Measurements from ENCODE around the gene CYP2D6. TPM values are rescaled to one million over a fixed set of nuclear protein-coding genes. Genes with fewer than 3 reads are reported as not detected.
A peak's percentile ranks its signal among the peaks of the same experiment; 100 is the strongest.

The CYP2D6 gene
- total RNA-seq, 1 donor from 2014 or later: 0.91 TPM

GRCh38 chr22:42078469-42079318 is 51.9 kb downstream of the CYP2D6 start:
- Histone ChIP-seq H2AFZ (ENCODE audit: low read depth, low read length) (peak overlapping the region; percentile 68), H4K20me1 (ENCODE audit: insufficient read depth, low read length) (no peaks in the 10 kb centered on the region), H3K79me2 (ENCODE audit: insufficient read depth, low read length) (peaks cover 27% of the 10 kb centered on the region), H3K36me3 (ENCODE audit: insufficient read depth, low read length) (no peaks in the 10 kb centered on the region), H3K4me3 (ENCODE audit: insufficient read depth, low read depth, low read length) (peak overlapping the region; percentile 53), H3K27ac (ENCODE audit: low read depth, low read length) (peak overlapping the region; percentile 96), H3K9me3 (ENCODE audit: insufficient read depth, low read depth, low read length) (no peaks in the 10 kb centered on the region), H3K27me3 (ENCODE audit: insufficient read depth, low read length) (no peaks in the 10 kb centered on the region), H3K4me1 (ENCODE audit: insufficient read depth, low read length) (peaks cover 20% of the 10 kb centered on the region), H3K4me2 (ENCODE audit: low read length) (peak overlapping the region; percentile 96), H3K9ac (ENCODE audit: low read length) (peak overlapping the region; percentile 93)
- Mint-ChIP-seq H3K4me3 (ENCODE audit: unreplicated experiment) (peak overlapping the region; percentile 92), H3K27ac (ENCODE audit: unreplicated experiment) (peak overlapping the region; percentile 90), H3K27me3 (ENCODE audit: low read depth, unreplicated experiment) (no peaks in the 10 kb centered on the region), H3K36me3 (ENCODE audit: low read depth, unreplicated experiment) (peaks cover 5% of the 10 kb centered on the region), H3K4me1 (ENCODE audit: low read depth, unreplicated experiment) (no peaks in the 10 kb centered on the region), H3K9me3 (ENCODE audit: unreplicated experiment) (peaks cover 7% of the 10 kb centered on the region)
- TF ChIP-seq CTCF (IDR thresholded peaks at IDR 0.05; ENCODE audit: insufficient read depth, low read depth, low read length) (no peak), EZH2 (IDR thresholded peaks at IDR 0.05; ENCODE audit: insufficient read depth, low read length) (no peak)
- DNase-seq (ENCODE audit: low read depth): no peak
- no peak for FAIRE-seq

- Histone ChIP-seq H3K27me3 (ENCODE audit: insufficient read depth, low read length) (no peaks in the 10 kb centered on the region), H3K79me2 (ENCODE audit: insufficient read depth, low read length) (peaks cover 27% of the 10 kb centered on the region), H3K36me3 (ENCODE audit: insufficient read depth, low read length) (no peaks in the 10 kb centered on the region), H3K9ac (ENCODE audit: low read length) (no peak overlapping the region), H3K4me2 (ENCODE audit: low read length) (no peak overlapping the region), H3K27ac (ENCODE audit: low read depth, low read length) (no peak overlapping the region), H3K4me3 (ENCODE audit: insufficient read depth, low read depth, low read length) (no peak overlapping the region), H3K4me1 (ENCODE audit: insufficient read depth, low read length) (peaks cover 22% of the 10 kb centered on the region), H2AFZ (ENCODE audit: low read depth, low read length) (no peak overlapping the region), H4K20me1 (ENCODE audit: insufficient read depth, low read length) (no peaks in the 10 kb centered on the region), H3K9me3 (ENCODE audit: insufficient read depth, low read depth, low read length) (no peaks in the 10 kb centered on the region)
- Mint-ChIP-seq H3K9me3 (ENCODE audit: unreplicated experiment) (peaks cover 11% of the 10 kb centered on the region), H3K4me3 (ENCODE audit: unreplicated experiment) (no peak overlapping the region), H3K27ac (ENCODE audit: unreplicated experiment) (no peak overlapping the region), H3K4me1 (ENCODE audit: low read depth, unreplicated experiment) (no peaks in the 10 kb centered on the region), H3K36me3 (ENCODE audit: low read depth, unreplicated experiment) (peaks cover 2% of the 10 kb centered on the region), H3K27me3 (ENCODE audit: low read depth, unreplicated experiment) (no peaks in the 10 kb centered on the region)
- FAIRE-seq (no peak), DNase-seq (ENCODE audit: low read depth) (no peak)
- TF ChIP-seq EZH2 (IDR thresholded peaks at IDR 0.05; ENCODE audit: insufficient read depth, low read length): no peak
- TF ChIP-seq CTCF (IDR thresholded peaks at IDR 0.05; ENCODE audit: insufficient read depth, low read depth, low read length): no peak
These were observed 53.0 kb downstream of the CYP2D6 start for GRCh38 chr22:42077486-42078125.

Measured in astrocyte (in vitro differentiated cells and primary cell).